ENCODE results near the gene SARS2. TPM values are rescaled to one million over a fixed set of nuclear protein-coding genes. Genes with fewer than 3 reads are reported as not detected.
"Not testable (repeated sequence)": the region's sequence is repeated elsewhere in the genome, so short reads cannot be mapped to it uniquely, and the experiment has no call there.

Gene SARS2
- total RNA-seq, 1 donor from 2014 or later = 1.4 TPM

- no peaks in the 10 kb centered on the region for H3K27me3 ChIP-seq
- TF ChIP-seq CTCF (IDR thresholded peaks at IDR 0.05) = no peak
- H3K9me3 ChIP-seq = no peaks in the 10 kb centered on the region
- no peak overlapping the region for H3K27ac ChIP-seq
- H3K36me3 ChIP-seq = peaks cover 0 to 26% of the 10 kb centered on the region in 2 donors
- peaks cover 3 to 4% of the 10 kb centered on the region in 2 donors for H3K4me1 ChIP-seq
- intact Hi-C loops (cut with DNase I) = no loop called here
- H3K4me3 ChIP-seq = no peak overlapping the region
- no peak for DNase-seq (ENCODE audit: low spot score in 2 of 2)
These were observed 14.5 kb upstream of the SARS2 start for GRCh38 chr19:38944981-38945506.

DNA sequence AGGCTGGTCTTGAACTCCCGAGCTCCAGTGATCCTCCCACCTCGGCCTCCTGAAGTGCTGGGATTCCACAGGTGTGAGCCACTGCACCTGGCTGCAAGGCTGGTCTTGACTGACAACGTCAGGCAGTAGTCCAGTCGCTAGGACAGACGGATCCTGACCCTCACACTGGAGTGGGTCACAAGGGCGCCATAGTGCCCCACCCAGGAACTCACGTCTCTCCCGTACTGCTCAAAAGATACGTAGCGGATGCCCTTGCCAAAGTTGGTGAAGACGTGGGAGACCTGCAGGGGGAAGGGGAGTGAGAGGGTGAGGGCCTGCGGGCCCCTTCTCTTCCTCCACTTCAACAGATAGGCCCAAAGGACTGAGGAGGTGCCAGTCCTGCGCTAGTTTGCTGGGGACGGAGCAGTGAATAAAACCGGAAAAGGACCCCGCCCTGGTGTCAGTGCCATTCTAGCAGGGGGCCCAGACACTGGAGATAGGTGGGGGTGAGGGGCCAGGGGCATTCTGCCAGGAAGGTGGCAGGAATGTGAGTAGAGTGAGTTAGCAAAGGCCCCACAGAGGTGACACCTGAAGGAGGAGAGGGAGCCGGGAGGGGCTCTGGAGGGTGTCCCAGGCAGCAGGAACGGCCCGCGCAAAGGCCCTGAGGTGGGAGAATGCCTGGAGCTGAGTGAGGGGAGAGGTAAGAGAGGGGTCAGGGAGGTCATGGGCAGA lies 12.1 kb upstream of the SARS2 start:
- DNase-seq (ENCODE audit: low spot score in 2 of 2) = no peak
- Histone ChIP-seq H3K9me3 (no peaks in the 10 kb centered on the region), H3K4me3 (no peak overlapping the region), H3K27ac (no peak overlapping the region), H3K4me1 (no peaks in the 10 kb centered on the region), H3K27me3 (no peaks in the 10 kb centered on the region), H3K36me3 (peaks cover 0 to 24% of the 10 kb centered on the region in 2 donors)
- intact Hi-C loops (cut with DNase I) = no loop called here
- TF ChIP-seq CTCF (IDR thresholded peaks at IDR 0.05) = no peak

DNA sequence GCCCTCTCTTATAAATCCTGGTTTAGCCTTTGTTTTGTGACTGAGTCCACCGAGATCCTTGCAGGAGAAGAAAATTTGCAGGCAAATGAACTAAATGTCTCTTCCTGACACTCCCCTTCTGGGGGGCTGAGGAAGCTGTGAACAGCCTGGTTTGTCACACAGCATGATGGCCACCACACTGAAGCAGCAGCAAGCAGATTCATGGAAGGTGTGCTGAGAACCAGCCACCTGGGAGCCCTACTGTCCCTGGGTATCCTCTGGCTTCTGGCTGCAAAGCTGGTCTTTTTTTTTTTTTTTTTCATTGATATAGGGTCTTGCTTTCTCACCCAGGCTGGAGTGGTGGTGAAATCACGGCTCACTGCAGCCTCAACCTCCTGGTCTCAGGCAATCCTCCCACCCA lies 11.4 kb upstream of the SARS2 start:
- H3K27me3 ChIP-seq = no peaks in the 10 kb centered on the region
- H3K36me3 ChIP-seq = peaks cover 0 to 23% of the 10 kb centered on the region in 2 donors

DNA sequence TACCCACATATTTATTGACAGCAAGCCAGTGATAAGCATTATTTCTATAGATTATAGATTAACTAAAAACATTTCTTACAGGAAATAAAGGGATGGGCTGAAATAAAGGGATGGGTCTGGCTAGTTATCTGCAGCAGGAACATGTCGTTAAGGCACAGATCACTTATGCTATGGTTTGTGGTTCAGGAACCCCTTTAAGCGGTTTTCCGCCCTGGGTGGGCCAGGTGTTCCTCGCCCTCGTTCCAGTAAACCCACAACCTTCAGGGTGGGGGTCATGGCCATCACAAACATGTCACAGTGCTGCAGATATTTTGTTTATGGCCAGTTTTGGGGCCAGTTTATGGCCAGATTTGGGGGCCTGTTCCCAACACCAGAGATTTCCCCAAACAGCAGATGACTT lies 10.9 kb upstream of the SARS2 start:
- intact Hi-C loops (cut with DNase I) = not testable (repeated sequence)

More for the DNA sequence above, 11.4 kb upstream of the SARS2 start:
- H3K4me3 ChIP-seq = no peak overlapping the region
- no peak overlapping the region for H3K27ac ChIP-seq
- TF ChIP-seq CTCF (IDR thresholded peaks at IDR 0.05) = no peak
- H3K9me3 ChIP-seq = no peaks in the 10 kb centered on the region
- intact Hi-C loops (cut with DNase I) = no loop called here
- H3K4me1 ChIP-seq = no peaks in the 10 kb centered on the region
- no peak for DNase-seq (ENCODE audit: low spot score in 2 of 2)

DNA sequence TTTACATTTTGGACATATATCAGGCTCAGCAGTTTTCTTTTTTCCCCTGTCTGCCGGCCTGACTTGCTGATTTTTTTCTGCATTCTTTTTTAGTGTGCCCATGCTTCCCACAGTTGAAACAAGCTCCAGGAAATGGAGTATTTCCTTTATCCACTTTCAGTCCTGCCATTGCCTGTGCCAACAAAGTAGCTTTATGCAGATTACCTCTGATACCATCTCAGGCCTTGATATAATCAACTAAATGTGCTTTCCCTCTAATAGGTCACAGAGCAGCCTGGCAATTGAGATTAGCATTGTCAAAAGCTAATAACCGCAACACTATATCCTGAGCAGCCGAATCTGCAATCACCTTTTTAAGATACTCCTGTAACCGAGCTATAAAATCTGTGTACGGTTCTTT lies 9.4 kb upstream of the SARS2 start:
- Histone ChIP-seq H3K9me3 (no peaks in the 10 kb centered on the region), H3K4me1 (no peaks in the 10 kb centered on the region), H3K27ac (no peak overlapping the region), H3K36me3 (peaks cover 0 to 11% of the 10 kb centered on the region in 2 donors), H3K27me3 (no peaks in the 10 kb centered on the region), H3K4me3 (no peak overlapping the region)
- no peak for DNase-seq (ENCODE audit: low spot score in 2 of 2)
- intact Hi-C loops (cut with DNase I) = loop anchor here (10.0 kb wide), 1 partner anchor 425 kb away; no protein-coding TSS in a partner anchor
- TF ChIP-seq CTCF (IDR thresholded peaks at IDR 0.05) = no peak

More for the DNA sequence above, 10.9 kb upstream of the SARS2 start:
- not testable (repeated sequence) for H3K27ac ChIP-seq; H3K4me1 ChIP-seq; DNase-seq (ENCODE audit: low spot score in 2 of 2); H3K4me3 ChIP-seq; H3K9me3 ChIP-seq; H3K27me3 ChIP-seq
- H3K36me3 ChIP-seq = peaks cover 0 to 18% of the 10 kb centered on the region in 2 donors

GRCh38 chr19:38933544-38933943 lies 3.0 kb upstream of the SARS2 start:
- no peak for TF ChIP-seq CTCF (IDR thresholded peaks at IDR 0.05)
- Histone ChIP-seq H3K27ac (no peak overlapping the region), H3K9me3 (no peaks in the 10 kb centered on the region), H3K4me1 (peaks cover 9 to 14% of the 10 kb centered on the region in 2 donors), H3K27me3 (no peaks in the 10 kb centered on the region), H3K4me3 (no peak overlapping the region), H3K36me3 (peaks cover 2 to 25% of the 10 kb centered on the region in 2 donors)
- no peak for DNase-seq (ENCODE audit: low spot score in 2 of 2)
- intact Hi-C loops (cut with DNase I) = loop anchor here (10.0 kb wide), 1 partner anchor 419 kb away; no protein-coding TSS in a partner anchor
